GM12878 (cell line): ENCODE data around the gene P3R3URF.

ENCODE experiments used
- CHD1 ChIP-seq: IDR thresholded peaks from 2 replicates; pipeline ENCODE4 v1.6.1; 2012; ENCODE audit warnings: low read depth, low read length, improper control_type of control experiment
- CTCF ChIP-seq, 3 experiments: IDR thresholded peaks in 2 of 3; conservative IDR thresholded peaks in 1 of 3; 2 replicates each; pipeline ENCODE4 v1.5.1; 2011; ENCODE audit warnings: low read depth in 3 of 3, low read length in 3 of 3, mild to moderate bottlenecking in 3 of 3, control low read depth in 2 of 3, moderate library complexity in 2 of 3, inconsistent platforms in 1 of 3, mixed read lengths in 1 of 3; ENCODE audit not compliant: control insufficient read depth in 2 of 3, insufficient read depth in 1 of 3; ENCODE audit errors: extremely low read depth in 1 of 3
- KDM1A ChIP-seq: fragments of 200-600 bp; sonication (generic); IDR thresholded peaks from 2 replicates; pipeline ENCODE4 v1.6.1; 2016; ENCODE audit warnings: borderline replicate concordance
- MXI1 ChIP-seq: fragments of 150-350 bp; IDR thresholded peaks from 2 replicates; pipeline ENCODE4 v1.6.1; 2011; ENCODE audit warnings: low read depth, mild to moderate bottlenecking, inconsistent platforms, low read length, improper control_type of control experiment
- MYC ChIP-seq: IDR thresholded peaks from 2 replicates; pipeline ENCODE4 v1.6.1; 2011; ENCODE audit warnings: mild to moderate bottlenecking, low read length, moderate library complexity, inconsistent platforms; ENCODE audit not compliant: insufficient read depth, insufficient replicate concordance, insufficient read length, severe bottlenecking
- NRF1 ChIP-seq: conservative IDR thresholded peaks from 2 replicates; pipeline ENCODE4 v1.6.1; 2011; ENCODE audit warnings: mild to moderate bottlenecking, low read depth, low read length, improper control_type of control experiment
- POLR2AphosphoS5 ChIP-seq: IDR thresholded peaks from 2 replicates; pipeline ENCODE4 v1.6.1; 2011; ENCODE audit warnings: mild to moderate bottlenecking, low read length, inconsistent platforms
- RCOR1 ChIP-seq: conservative IDR thresholded peaks from 2 replicates; pipeline ENCODE4 v1.6.1; 2012; ENCODE audit warnings: low read depth, low read length, improper control_type of control experiment
- SIN3A ChIP-seq: IDR thresholded peaks from 2 replicates; pipeline ENCODE4 v1.6.1; 2012; ENCODE audit warnings: low read depth, low read length, improper control_type of control experiment
- SREBF1 ChIP-seq: IDR thresholded peaks from 2 replicates; pipeline ENCODE4 v1.6.1; 2012; ENCODE audit warnings: mild to moderate bottlenecking, low read length
- SRF ChIP-seq, 2 experiments: IDR thresholded peaks; 2 replicates each; pipeline ENCODE4 v1.6.1; 2011; ENCODE audit warnings: low read depth in 2 of 2, low read length in 2 of 2, mild to moderate bottlenecking in 1 of 2, moderate library complexity in 1 of 2
- SUPT20H ChIP-seq: IDR thresholded peaks from 2 replicates; pipeline ENCODE4 v1.6.1; 2011; ENCODE audit warnings: low read depth, mild to moderate bottlenecking, low read length, moderate library complexity, borderline replicate concordance; ENCODE audit not compliant: control insufficient read depth
- TF ChIP-seq, protein P1 (sequence below): IDR thresholded peaks from 2 replicates; pipeline ENCODE4 v1.6.1; 2012; ENCODE audit warnings: low read depth, low read length, improper control_type of control experiment

DNA sequence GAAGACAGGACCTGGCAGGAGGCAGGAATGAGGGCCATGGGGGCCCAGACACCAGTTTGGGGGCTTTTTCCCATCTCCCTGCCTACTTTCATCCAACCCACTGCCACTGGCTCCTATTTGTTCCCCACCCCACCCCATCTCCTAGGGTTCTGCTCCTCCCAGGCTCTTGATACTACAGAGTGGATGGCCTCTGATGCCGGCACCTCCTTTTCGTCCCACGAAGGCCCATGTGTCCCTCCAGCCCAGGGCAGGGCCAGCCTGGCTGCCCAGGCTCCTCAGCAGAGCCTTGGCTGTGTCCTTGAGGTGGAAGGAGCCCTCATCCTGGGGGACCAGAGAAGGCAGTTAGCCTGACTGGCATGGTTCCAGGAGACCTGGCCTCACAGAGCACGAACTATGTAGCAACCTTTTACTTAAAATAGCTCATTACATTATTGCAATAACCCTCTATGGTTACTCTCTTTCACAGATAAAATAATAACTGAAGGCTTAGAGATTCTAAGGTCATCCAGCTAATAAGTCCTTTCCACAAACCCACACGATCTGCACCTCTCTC lies 18.4 kb upstream of the P3R3URF start:
- TF ChIP-seq SRF (IDR thresholded peaks at IDR 0.05; ENCODE audit: low read depth in 2 of 2, low read length in 2 of 2) (no peak), POLR2AphosphoS5 (no peak), SIN3A (no peak), RCOR1 (no peak), CHD1 (no peak), SREBF1 (no peak), CTCF (IDR thresholded peaks at IDR 0.05 in 2 of 3, conservative IDR thresholded peaks at IDR 0.05 in 1 of 3; ENCODE audit: control insufficient read depth in 2 of 3, extremely low read depth in 1 of 3, insufficient read depth in 1 of 3, low read depth in 3 of 3, low read length in 3 of 3) (no peak), MYC (no peak), MXI1 (no peak), SUPT20H (no peak), NRF1 (no peak), KDM1A (no peak)
- TF ChIP-seq, protein P1, sequence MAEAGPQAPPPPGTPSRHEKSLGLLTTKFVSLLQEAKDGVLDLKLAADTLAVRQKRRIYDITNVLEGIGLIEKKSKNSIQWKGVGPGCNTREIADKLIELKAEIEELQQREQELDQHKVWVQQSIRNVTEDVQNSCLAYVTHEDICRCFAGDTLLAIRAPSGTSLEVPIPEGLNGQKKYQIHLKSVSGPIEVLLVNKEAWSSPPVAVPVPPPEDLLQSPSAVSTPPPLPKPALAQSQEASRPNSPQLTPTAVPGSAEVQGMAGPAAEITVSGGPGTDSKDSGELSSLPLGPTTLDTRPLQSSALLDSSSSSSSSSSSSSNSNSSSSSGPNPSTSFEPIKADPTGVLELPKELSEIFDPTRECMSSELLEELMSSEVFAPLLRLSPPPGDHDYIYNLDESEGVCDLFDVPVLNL: no peak
